ENCODE results near the gene TRAIP. TPM values are rescaled to one million over a fixed set of nuclear protein-coding genes. Genes with fewer than 3 reads are reported as not detected.
"Not testable (repeated sequence)": the region's sequence is repeated elsewhere in the genome, so short reads cannot be mapped to it uniquely, and the experiment has no call there.

The TRAIP gene
- total RNA-seq, 1 donor from 2014 or later = 2.3 TPM

DNA sequence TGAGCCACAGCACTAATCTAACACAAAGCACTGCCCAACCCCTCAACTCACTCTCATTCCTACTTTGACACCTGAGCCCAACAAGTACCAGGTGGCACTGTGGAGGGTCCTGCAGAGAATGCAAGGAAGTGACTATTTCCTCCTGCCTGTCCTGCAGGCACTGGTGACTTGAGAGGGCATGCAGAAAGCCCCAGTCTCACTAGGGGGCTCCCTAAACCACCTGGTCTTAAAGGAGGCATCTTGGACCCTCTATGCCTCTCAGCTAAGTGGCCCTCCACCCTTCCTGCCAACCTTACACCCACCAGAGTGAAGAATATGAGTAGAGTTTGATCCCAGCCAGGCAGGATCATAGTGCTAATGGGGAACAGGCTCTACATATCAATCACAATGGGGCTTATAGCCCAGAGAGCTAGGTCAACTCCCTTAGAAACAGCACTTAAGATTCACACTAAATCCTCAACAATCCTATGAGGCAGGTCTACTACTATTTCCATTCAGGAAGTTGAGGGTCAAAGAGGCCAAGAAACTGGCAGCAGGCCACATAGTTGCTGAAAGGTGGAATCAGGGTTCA, 15.2 kb downstream of the TRAIP start:
- Mint-ChIP-seq H3K9me3 (ENCODE audit: low read depth) (no peaks in the 10 kb centered on the region), H3K36me3 (ENCODE audit: low read depth) (no peaks in the 10 kb centered on the region), H3K4me1 (ENCODE audit: low read depth) (peaks cover 13% of the 10 kb centered on the region), H3K4me3 (ENCODE audit: unreplicated experiment) (no peak overlapping the region), H3K27me3 (ENCODE audit: low read depth) (no peaks in the 10 kb centered on the region), H3K27ac (ENCODE audit: unreplicated experiment) (no peak overlapping the region)
- DNase-seq (ENCODE audit: low spot score) = no peak
- TF ChIP-seq, protein P1, sequence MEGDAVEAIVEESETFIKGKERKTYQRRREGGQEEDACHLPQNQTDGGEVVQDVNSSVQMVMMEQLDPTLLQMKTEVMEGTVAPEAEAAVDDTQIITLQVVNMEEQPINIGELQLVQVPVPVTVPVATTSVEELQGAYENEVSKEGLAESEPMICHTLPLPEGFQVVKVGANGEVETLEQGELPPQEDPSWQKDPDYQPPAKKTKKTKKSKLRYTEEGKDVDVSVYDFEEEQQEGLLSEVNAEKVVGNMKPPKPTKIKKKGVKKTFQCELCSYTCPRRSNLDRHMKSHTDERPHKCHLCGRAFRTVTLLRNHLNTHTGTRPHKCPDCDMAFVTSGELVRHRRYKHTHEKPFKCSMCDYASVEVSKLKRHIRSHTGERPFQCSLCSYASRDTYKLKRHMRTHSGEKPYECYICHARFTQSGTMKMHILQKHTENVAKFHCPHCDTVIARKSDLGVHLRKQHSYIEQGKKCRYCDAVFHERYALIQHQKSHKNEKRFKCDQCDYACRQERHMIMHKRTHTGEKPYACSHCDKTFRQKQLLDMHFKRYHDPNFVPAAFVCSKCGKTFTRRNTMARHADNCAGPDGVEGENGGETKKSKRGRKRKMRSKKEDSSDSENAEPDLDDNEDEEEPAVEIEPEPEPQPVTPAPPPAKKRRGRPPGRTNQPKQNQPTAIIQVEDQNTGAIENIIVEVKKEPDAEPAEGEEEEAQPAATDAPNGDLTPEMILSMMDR (IDR thresholded peaks at IDR 0.05) = peak; percentile 66

DNA sequence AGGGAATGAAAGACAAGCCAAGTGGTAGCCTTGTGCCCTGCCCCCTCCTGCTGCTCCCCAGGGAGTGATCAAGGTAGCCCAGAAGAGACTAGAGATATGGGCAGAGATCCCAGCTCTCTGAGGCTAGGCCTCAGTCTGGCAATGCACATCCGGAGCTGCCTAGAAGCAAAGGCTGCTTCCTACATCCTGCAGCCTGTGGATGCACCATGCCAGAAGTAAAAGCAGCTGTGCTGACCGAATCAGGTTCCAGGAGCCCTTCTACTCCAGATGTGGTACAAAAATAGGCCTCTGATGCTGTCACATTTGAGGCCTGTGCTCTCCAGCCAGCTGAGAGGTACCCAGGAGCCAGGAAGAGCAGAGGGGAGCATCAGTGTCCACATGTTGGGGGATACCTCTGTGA, 16.0 kb downstream of the TRAIP start:
- no peak overlapping the region for H3K27ac Mint-ChIP-seq (ENCODE audit: unreplicated experiment)
- TF ChIP-seq, protein P1 (IDR thresholded peaks at IDR 0.05) = no peak
- H3K9me3 Mint-ChIP-seq (ENCODE audit: low read depth) = no peaks in the 10 kb centered on the region
- no peaks in the 10 kb centered on the region for H3K27me3 Mint-ChIP-seq (ENCODE audit: low read depth)
- no peak overlapping the region for H3K4me3 Mint-ChIP-seq (ENCODE audit: unreplicated experiment)
- peaks cover 13% of the 10 kb centered on the region for H3K4me1 Mint-ChIP-seq (ENCODE audit: low read depth)
- DNase-seq (ENCODE audit: low spot score) = no peak
- no peaks in the 10 kb centered on the region for H3K36me3 Mint-ChIP-seq (ENCODE audit: low read depth)

DNA sequence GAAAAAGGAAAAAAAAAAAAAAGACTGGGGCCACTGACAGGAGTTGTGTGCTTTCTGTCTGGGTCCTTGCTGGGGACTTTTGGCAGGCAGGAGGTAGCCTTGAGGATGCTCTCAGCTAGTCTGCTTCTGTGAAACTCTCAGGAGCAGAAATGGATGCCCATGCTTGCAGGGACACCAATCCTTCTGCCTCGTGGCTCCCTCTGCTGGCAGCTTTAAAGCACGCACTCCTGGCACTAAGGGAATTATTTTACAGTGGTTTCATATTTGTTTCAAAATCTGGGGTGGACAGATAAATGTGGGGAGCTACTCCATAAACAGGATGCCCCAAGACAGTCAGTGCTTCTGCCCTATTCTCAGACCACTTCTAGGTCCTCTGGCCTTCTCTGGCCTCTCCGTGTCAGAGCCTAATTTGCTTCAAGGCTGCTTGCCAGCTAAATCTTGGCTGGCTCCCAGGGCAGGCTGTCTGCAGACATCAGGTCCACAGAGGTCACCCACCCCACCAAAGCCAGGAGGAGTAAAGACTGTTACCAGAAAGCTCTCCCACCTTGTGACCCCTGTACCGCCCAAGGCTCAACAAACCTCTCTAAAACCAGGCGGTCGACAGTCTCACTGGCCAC, 17.1 kb downstream of the TRAIP start:
- DNase-seq (ENCODE audit: low spot score) = no peak
- TF ChIP-seq, protein P1 (IDR thresholded peaks at IDR 0.05) = peak; percentile 94
- no peaks in the 10 kb centered on the region for H3K36me3 Mint-ChIP-seq (ENCODE audit: low read depth)
- H3K27ac Mint-ChIP-seq (ENCODE audit: unreplicated experiment) = peak overlapping the region; percentile 42
- peaks cover 13% of the 10 kb centered on the region for H3K4me1 Mint-ChIP-seq (ENCODE audit: low read depth)
- H3K27me3 Mint-ChIP-seq (ENCODE audit: low read depth) = no peaks in the 10 kb centered on the region
- no peak overlapping the region for H3K4me3 Mint-ChIP-seq (ENCODE audit: unreplicated experiment)
- no peaks in the 10 kb centered on the region for H3K9me3 Mint-ChIP-seq (ENCODE audit: low read depth)

DNA sequence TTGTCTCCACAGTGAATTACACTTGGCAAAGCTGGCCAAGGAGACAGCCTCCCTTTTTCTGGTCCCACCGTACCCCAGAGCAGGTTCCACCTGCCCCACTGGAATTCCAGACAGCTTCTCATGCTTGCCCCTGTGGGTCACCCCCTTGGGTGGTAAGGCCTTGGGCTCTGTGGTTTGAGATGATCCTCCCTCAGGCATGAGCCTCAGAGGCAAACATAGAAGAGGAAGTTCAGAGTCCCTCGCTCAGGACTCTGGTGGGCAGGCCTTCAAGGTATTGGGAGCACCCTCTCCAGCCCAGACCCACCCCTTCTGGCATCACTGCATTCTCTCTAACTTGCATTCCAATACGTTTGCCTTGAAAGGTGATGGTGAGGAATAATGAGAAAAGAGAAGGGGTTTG, 25.0 kb downstream of the TRAIP start:
- Mint-ChIP-seq H3K9me3 (ENCODE audit: low read depth) (no peaks in the 10 kb centered on the region), H3K4me3 (ENCODE audit: unreplicated experiment) (no peak overlapping the region), H3K4me1 (ENCODE audit: low read depth) (no peaks in the 10 kb centered on the region), H3K27me3 (ENCODE audit: low read depth) (no peaks in the 10 kb centered on the region), H3K27ac (ENCODE audit: unreplicated experiment) (no peak overlapping the region), H3K36me3 (ENCODE audit: low read depth) (peaks cover 1% of the 10 kb centered on the region)
- no peak for DNase-seq (ENCODE audit: low spot score)
- TF ChIP-seq, protein P1 (IDR thresholded peaks at IDR 0.05) = no peak

DNA sequence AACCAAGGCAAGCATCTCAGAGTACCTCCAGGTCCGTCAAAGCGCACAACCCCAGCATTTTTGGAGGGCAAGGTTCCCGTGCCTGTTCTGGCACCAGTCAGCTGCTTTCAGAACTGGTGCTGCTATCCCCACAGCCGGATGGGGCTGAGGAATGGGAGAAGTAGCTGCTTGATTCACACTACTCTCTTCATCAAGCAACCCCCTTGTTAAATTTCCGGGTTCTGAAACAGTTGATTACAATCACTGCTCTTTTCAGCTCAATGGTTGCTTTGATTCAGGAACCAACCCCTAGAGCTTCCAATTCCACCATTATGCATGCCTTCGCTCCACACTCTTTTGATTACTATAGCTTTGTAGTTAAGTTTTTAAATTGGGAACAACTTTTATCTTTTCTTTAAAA, 30.3 kb downstream of the TRAIP start:
- Mint-ChIP-seq H3K27me3 (ENCODE audit: low read depth) (no peaks in the 10 kb centered on the region), H3K27ac (ENCODE audit: unreplicated experiment) (no peak overlapping the region), H3K9me3 (ENCODE audit: low read depth) (no peaks in the 10 kb centered on the region), H3K36me3 (ENCODE audit: low read depth) (peaks cover 1% of the 10 kb centered on the region), H3K4me3 (ENCODE audit: unreplicated experiment) (no peak overlapping the region), H3K4me1 (ENCODE audit: low read depth) (no peaks in the 10 kb centered on the region)
- no peak for DNase-seq (ENCODE audit: low spot score)
- TF ChIP-seq, protein P1 (IDR thresholded peaks at IDR 0.05) = no peak

DNA sequence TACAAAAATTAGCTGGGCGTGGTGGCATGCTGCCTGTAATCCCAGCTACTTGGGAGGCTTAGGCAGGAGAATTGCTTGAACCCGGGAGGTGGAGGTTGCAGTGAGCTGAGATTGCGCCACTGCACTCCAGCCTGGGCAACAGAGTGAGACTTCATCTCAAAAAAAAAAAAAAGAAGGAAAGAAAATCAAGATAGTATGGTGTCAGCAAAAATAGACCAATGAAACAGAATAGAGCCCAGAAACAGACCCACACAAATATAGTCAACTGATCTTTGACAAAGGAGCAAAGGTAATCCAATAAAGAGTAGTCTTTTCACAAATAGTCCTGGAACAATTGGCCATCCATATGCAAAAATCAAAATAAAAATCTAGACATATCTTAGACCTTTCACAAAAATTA, 33.2 kb downstream of the TRAIP start:
- H3K27ac Mint-ChIP-seq (ENCODE audit: unreplicated experiment); H3K4me1 Mint-ChIP-seq (ENCODE audit: low read depth); H3K9me3 Mint-ChIP-seq (ENCODE audit: low read depth); H3K4me3 Mint-ChIP-seq (ENCODE audit: unreplicated experiment); H3K27me3 Mint-ChIP-seq (ENCODE audit: low read depth); DNase-seq (ENCODE audit: low spot score); H3K36me3 Mint-ChIP-seq (ENCODE audit: low read depth): not testable (repeated sequence)

Data from chondrocyte (in vitro differentiated cells).